PC-9 (cell line): ENCODE data around the gene RPP40. TPM values are rescaled to one million over a fixed set of nuclear protein-coding genes. Genes with fewer than 3 reads are reported as not detected.

Source experiments
- BruUV-seq: library from RNA; stranded (reverse); fragments of 400-500 nt; replicated peaks from 2 replicates; lab custom pipeline; 2021; lab: Mats Ljungman, UMichigan
- CTCF ChIA-PET: fragments of 300-600 bp; sonication (Branson Sonifier 250); formaldehyde crosslinking; loops from one replicate; lab custom pipeline; 2022; ENCODE audit warnings: antibody characterized with exemption; lab: Charles Lee
- POLR2A ChIA-PET: fragments of 300-600 bp; sonication (Branson Sonifier 250); formaldehyde crosslinking; loops from one replicate; lab custom pipeline; 2022; ENCODE audit warnings: antibody characterized with exemption; ENCODE audit not compliant: unreplicated experiment; lab: Charles Lee
- DNase-seq, 2 experiments: peaks; one replicate each; pipeline versions ENCODE4 v3.0.0 to v3.0.0-alpha.2; 2015 to 2022; ENCODE audit warnings: mixed read lengths in 1 of 2
- H2AFZ ChIP-seq: fragments of 200-600 bp; sonication (generic); 2 replicates; pipeline ENCODE4 v1.8.1; 2017; ENCODE audit warnings: antibody characterized with exemption
- H3F3A ChIP-seq: fragments of 200-600 bp; sonication (generic); 2 replicates; pipeline ENCODE4 v1.8.1; 2017; ENCODE audit warnings: antibody characterized with exemption, mild to moderate bottlenecking, low read depth; ENCODE audit not compliant: insufficient read depth
- H3K27ac ChIP-seq: fragments of 200-600 bp; sonication (generic); 2 replicates; pipeline ENCODE4 v1.6.1; 2016; ENCODE audit warnings: mixed run types
- H3K27me3 ChIP-seq: fragments of 200-600 bp; sonication (generic); 2 replicates; pipeline ENCODE4 v1.6.1; 2016; ENCODE audit warnings: low read depth, mixed run types; ENCODE audit not compliant: insufficient read depth
- H3K36me3 ChIP-seq: fragments of 200-600 bp; sonication (generic); 2 replicates; pipeline ENCODE4 v1.6.1; 2016; ENCODE audit warnings: low read depth, mixed run types
- H3K4me1 ChIP-seq: fragments of 200-600 bp; sonication (generic); replicated peaks from 2 replicates; pipeline ENCODE4 v1.6.1; 2016; ENCODE audit warnings: mixed run types; ENCODE audit not compliant: insufficient read depth
- H3K4me2 ChIP-seq: fragments of 200-600 bp; sonication (generic); 2 replicates; pipeline ENCODE4 v1.6.1; 2017; ENCODE audit warnings: mixed run types
- H3K4me3 ChIP-seq: fragments of 200-600 bp; sonication (generic); 2 replicates; pipeline ENCODE4 v1.6.1; 2016; ENCODE audit warnings: mixed run types
- H3K79me2 ChIP-seq: fragments of 200-600 bp; sonication (generic); 2 replicates; pipeline ENCODE4 v1.6.1; 2017; ENCODE audit warnings: low read depth, mixed run types
- H3K9me2 ChIP-seq: fragments of 200-600 bp; sonication (generic); 2 replicates; pipeline ENCODE4 v1.8.1; 2017; ENCODE audit warnings: mild to moderate bottlenecking; ENCODE audit not compliant: insufficient read depth
- H3K9me3 ChIP-seq: fragments of 200-600 bp; sonication (generic); 2 replicates; pipeline ENCODE4 v1.8.1; 2016; ENCODE audit warnings: low read depth; ENCODE audit not compliant: insufficient read depth
- H4K20me1 ChIP-seq: fragments of 200-600 bp; sonication (generic); 2 replicates; pipeline ENCODE4 v1.8.1; 2017; ENCODE audit not compliant: insufficient read depth
- EZH2 ChIP-seq: fragments of 200-600 bp; sonication (generic); IDR thresholded peaks from 2 replicates; pipeline ENCODE4 v1.8.0; 2017; ENCODE audit warnings: antibody characterized with exemption, low read depth
- intact Hi-C: fragments of 100-400 bp; cut with micrococcal nuclease; formaldehyde crosslinking; loops from one replicate; pipeline ENCODE4 v1.10.0; 2022; ENCODE audit not compliant: unreplicated experiment
- total RNA-seq: library from RNA; stranded (reverse); gene quantifications from 2 replicates; pipeline ENCODE4 v1.2.3, GENCODE V29; 2021
- TF ChIP-seq, protein P1 (sequence below): fragments of 200-600 bp; sonication (generic); conservative IDR thresholded peaks from 2 replicates; pipeline ENCODE4 v1.6.1; 2017; ENCODE audit warnings: mixed run types, antibody characterized with exemption, mild to moderate bottlenecking, moderate library complexity

The RPP40 gene
- total RNA-seq, 1 experiment from 2014 or later: 21.0 TPM

DNA sequence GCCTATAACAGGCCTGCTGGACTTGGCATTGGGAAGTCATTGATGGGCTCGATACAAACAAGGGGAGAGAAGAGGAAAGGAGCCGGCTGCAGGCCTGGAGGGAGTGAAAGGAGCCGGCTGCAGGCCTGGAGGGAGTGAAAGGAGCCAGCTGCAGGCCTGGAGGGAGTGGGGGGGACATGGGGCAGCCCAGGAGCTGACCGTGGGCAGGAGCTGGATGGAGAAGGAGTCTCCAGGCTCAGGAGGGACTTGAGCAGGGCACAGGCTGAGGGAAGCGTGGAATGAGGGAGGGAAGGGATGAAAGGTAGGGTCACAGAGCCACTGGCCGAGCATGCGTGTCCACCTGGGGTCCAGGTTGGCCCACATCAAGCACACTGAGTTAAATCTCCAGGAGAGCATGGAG, 32.0 kb downstream of the RPP40 start:
- H3K79me2 ChIP-seq: no peaks in the 10 kb centered on the region
- intact Hi-C loops: no loop called here
- no peak overlapping the region for H3K4me3 ChIP-seq
- POLR2A ChIA-PET: no interaction called here
- H2AFZ ChIP-seq: no peak overlapping the region
- no peak overlapping the region for H3K4me2 ChIP-seq
- no peaks in the 10 kb centered on the region for H3K36me3 ChIP-seq
- H3K27ac ChIP-seq: no peak overlapping the region
- no TSS peak for BruUV-seq
- no peak for DNase-seq
- no peaks in the 10 kb centered on the region for H3K9me2 ChIP-seq
- H4K20me1 ChIP-seq: no peaks in the 10 kb centered on the region
- no peaks in the 10 kb centered on the region for H3K27me3 ChIP-seq
- CTCF ChIA-PET: no interaction called here
- H3K9me3 ChIP-seq: no peaks in the 10 kb centered on the region
- no peaks in the 10 kb centered on the region for H3K4me1 ChIP-seq
- no peak for TF ChIP-seq EZH2
- TF ChIP-seq, protein P1, sequence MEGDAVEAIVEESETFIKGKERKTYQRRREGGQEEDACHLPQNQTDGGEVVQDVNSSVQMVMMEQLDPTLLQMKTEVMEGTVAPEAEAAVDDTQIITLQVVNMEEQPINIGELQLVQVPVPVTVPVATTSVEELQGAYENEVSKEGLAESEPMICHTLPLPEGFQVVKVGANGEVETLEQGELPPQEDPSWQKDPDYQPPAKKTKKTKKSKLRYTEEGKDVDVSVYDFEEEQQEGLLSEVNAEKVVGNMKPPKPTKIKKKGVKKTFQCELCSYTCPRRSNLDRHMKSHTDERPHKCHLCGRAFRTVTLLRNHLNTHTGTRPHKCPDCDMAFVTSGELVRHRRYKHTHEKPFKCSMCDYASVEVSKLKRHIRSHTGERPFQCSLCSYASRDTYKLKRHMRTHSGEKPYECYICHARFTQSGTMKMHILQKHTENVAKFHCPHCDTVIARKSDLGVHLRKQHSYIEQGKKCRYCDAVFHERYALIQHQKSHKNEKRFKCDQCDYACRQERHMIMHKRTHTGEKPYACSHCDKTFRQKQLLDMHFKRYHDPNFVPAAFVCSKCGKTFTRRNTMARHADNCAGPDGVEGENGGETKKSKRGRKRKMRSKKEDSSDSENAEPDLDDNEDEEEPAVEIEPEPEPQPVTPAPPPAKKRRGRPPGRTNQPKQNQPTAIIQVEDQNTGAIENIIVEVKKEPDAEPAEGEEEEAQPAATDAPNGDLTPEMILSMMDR: no peak
- no peaks in the 10 kb centered on the region for H3F3A ChIP-seq

DNA sequence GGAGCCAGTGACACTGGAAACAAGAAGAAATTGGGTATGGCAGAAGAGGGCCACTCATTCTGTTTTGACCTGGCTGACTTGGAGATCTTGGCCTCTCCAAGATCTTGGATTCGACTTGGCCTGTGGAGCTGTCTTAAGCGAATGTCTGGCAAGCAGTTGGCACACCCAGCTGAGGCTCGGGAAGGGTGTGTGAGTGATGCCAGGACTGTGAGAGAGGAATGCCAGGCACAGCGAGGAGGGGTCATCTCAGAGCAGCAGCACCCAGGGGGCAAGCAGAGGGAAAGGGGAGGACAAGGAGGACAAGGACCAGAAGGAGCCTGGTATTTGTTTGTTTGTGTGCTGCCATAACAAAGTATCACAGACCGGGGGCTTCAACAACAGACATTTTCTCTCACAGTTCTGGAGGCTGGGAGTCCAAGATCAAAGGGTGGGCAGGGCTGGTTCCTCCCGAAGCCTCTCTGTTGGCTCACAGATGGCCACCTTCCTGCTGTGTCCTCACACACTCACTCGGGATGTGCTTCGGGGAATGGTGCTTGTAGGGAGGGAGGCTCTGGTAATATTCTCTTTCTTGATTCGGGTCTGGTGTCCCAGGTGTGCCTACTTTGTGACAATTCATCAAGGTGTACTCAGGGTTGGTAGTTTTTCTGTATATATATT, 33.0 kb downstream of the RPP40 start:
- H3K4me2 ChIP-seq: no peak overlapping the region
- intact Hi-C loops: no loop called here
- POLR2A ChIA-PET: no interaction called here
- H3F3A ChIP-seq: no peaks in the 10 kb centered on the region
- no peaks in the 10 kb centered on the region for H4K20me1 ChIP-seq
- no peak overlapping the region for H2AFZ ChIP-seq
- H3K9me2 ChIP-seq: no peaks in the 10 kb centered on the region
- no peak overlapping the region for H3K4me3 ChIP-seq
- no peaks in the 10 kb centered on the region for H3K27me3 ChIP-seq
- no peaks in the 10 kb centered on the region for H3K9me3 ChIP-seq
- no peak overlapping the region for H3K27ac ChIP-seq
- no peaks in the 10 kb centered on the region for H3K79me2 ChIP-seq
- no peak for TF ChIP-seq EZH2
- TF ChIP-seq, protein P1: no peak
- DNase-seq: no peak
- no peaks in the 10 kb centered on the region for H3K4me1 ChIP-seq
- no TSS peak for BruUV-seq
- H3K36me3 ChIP-seq: no peaks in the 10 kb centered on the region
- CTCF ChIA-PET: no interaction called here

GRCh38 chr6:4969609-4970285, 34.1 kb downstream of the RPP40 start:
- no peaks in the 10 kb centered on the region for H3K36me3 ChIP-seq
- H2AFZ ChIP-seq: no peak overlapping the region
- H4K20me1 ChIP-seq: no peaks in the 10 kb centered on the region
- H3K4me3 ChIP-seq: no peak overlapping the region
- H3K27me3 ChIP-seq: no peaks in the 10 kb centered on the region
- POLR2A ChIA-PET: no interaction called here
- H3F3A ChIP-seq: no peaks in the 10 kb centered on the region
- H3K4me1 ChIP-seq: no peaks in the 10 kb centered on the region
- CTCF ChIA-PET: no interaction called here
- no peaks in the 10 kb centered on the region for H3K9me3 ChIP-seq
- TF ChIP-seq, protein P1: no peak
- no peak for TF ChIP-seq EZH2
- no peak overlapping the region for H3K27ac ChIP-seq
- no peak for DNase-seq
- no TSS peak for BruUV-seq
- intact Hi-C loops: no loop called here
- no peak overlapping the region for H3K4me2 ChIP-seq
- no peaks in the 10 kb centered on the region for H3K79me2 ChIP-seq
- no peaks in the 10 kb centered on the region for H3K9me2 ChIP-seq
